NOMO-1 treated with dmso at 0.1 percent for 144 hours (cell line): Measurements from ENCODE around the gene PALLD.
A peak's percentile ranks its signal among the peaks of the same experiment; 100 is the strongest.

Source experiments
- DNase-seq: peaks from one replicate; lab custom pipeline; 2025; ENCODE audit not compliant: unreplicated experiment; lab: John Stamatoyannopoulos, UW

PALLD gene

DNA sequence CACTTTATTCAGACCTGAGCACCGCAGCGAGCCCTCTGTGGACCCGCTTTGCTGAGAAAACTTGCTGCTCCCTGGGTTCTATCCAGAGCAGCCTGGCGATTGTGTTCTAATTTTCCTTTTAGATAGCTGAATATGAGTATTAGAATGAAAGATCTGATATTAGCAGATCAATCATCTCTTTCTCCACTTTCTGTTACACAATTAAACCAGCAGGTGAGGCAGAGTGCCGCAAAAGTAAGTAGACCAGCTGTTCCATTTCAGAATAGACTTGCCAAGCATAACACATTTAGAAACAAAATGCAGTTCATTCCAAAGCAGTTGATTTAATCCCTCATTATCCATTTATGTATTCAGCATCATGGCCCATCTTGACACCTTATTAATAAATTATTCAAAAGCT lies 58.6 kb downstream of the PALLD start:
- DNase-seq, result no peak

DNA sequence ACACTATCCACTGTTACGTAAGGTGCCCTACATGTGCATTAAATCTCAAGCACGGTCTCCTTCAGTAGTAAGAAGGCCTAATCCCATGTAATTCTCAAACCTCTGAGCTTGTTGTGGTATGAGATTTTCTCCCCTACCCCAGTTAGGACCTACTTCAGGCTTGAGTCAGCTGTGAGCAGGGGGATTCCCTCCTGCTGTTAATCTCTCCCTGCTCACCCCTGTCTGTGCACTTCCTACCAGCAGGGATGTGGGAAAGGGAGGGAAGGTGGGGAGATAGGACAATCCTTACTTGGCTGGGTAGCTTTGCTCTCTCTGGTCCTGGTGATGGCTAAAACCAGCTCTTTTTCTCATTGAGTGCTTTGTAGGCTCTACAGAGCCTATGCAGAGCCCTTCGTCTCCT lies 60.8 kb downstream of the PALLD start:
- DNase-seq, result no peak

DNA sequence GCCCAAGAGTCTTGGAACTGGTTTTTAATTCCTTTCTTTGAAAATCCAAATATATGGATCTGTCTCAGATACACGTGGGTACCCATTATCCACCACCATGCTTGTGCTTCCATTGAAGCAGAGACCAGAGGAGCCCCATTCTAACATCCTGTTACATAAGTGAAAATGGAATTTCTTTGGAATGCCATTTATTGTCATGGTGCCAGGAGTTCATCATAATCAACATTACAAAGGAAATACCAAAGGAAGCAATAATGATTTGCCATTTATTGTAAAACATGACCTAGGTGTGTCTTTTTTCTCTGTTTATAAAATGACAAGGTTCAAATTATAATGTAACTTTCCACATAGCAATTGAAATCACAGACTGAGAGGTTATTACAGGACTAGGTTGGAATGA lies 61.7 kb downstream of the PALLD start:
- no peak for DNase-seq

DNA sequence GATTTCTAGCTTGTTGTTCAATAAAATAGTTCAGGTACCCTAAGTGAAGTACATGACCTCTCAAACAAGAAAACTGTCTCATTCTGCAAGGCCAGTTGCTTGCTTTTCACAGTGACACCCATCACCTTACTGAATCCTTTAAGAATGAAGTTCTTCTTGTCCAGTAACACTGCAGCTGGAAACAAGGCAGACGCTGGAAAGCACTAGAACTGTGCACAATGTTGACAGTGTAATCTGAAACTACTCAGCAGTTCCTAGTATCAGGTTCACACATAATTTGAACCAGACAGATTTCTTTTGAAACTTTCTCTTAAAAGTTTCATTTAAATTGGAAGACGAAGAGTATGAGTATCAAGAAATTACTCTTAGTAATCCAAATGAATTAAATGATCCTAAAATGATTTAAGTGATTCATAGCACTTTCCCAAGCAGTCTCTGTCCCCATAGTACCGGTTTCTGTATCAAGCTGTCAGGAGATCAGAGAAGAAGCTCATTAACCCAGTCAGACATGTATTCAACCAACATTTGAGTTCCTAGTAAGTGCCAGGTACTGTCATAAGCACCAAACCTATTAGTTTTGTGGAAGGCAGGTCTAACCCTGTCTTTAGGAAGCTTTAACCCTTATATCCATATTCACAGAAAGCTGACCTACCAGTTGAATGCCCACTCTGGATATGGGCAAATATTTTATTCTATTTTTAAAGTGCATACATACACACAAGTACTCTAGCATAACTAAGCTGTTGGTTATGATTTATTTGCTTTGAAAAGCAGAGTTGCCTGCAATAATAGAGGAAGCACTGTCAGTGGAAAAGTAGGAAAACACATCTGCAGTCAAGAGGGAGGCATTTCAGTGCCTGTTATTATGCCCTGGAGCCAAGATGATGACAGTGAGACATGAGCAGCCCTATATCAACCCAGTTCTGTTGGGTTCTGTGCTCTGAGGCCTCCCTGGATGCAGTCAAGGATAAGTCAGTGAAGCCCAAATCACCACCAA lies 63.6 kb downstream of the PALLD start:
- DNase-seq, result no peak

DNA sequence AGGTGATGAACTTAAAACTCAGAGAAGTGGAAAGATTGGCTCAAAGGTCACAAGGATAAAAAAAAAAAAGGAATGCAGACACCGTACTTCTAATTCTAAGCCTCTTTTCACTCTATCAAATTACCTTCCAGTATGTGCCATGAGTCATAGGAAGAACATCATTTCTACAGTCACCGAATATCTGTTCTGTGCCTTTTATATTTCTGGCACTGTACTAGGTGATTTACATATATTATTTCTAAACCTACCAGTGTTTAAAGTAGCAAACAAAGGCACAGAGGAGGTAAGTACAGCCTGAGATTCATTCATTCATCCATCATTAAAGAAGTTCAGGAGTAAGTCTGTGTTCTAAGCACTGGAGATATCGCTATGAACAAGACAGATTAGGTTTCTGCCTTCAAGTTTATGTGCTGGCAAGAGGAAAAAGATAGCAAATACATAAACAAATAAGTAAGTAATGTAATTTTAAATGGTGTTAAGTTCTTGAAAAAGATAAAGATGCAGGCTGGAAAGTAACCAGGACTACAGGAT lies 65.3 kb downstream of the PALLD start:
- no peak for DNase-seq

DNA sequence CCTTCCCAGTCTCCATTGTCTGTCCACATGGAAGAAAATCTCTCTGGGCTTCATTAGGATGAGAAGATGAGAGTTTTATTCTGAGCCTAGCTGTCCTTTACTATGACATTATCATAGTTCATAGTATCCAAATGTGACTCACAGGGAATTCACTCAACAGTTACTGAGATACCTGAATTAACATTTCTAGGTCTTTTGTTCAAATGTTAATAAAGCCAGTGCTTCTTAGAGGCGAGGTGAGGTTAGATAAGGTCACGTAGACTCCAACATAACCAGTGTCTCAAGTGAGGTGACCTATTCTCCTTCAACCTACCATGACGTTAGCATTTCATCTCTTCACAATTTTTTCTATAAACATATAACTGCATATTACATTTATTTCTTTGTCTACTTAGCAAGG lies 67.2 kb downstream of the PALLD start:
- no peak for DNase-seq

DNA sequence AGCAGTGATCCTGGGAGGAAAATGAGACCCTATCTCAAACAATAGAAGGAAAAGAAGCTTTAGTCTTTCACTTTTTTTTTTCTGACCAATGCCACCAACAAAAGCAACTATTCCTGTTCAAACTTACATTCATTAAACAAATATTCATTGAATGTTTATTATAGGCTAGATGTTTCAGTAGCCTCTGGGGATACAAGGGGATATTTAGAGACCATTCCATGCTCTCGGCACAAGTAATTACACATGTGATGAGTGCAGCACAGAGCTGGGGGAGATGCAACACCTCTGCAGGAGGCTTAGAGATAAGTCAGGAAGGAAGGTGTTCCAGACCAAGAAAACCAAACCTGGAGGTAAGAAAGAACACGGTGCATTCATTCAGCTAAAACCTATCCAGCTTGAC lies 68.3 kb downstream of the PALLD start:
- DNase-seq, result no peak

DNA sequence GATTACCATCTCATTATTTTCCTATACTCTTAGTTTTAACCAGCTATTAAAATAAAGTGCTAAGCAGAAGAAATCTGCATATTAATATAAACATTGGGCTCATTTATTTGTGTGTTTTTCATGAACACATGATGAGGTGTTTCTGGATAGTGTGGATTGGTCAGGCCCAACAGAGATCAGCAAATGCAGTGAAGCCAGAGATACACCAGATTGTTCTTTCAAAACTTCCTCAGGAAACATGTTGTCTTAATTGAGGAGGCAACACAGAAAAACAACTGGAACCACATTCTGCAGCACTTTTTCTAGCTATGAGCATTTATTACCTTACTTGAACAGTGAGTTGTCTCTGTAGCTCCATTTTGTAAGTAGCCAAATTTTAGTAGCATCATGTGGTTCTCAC lies 69.9 kb downstream of the PALLD start:
- no peak for DNase-seq

DNA sequence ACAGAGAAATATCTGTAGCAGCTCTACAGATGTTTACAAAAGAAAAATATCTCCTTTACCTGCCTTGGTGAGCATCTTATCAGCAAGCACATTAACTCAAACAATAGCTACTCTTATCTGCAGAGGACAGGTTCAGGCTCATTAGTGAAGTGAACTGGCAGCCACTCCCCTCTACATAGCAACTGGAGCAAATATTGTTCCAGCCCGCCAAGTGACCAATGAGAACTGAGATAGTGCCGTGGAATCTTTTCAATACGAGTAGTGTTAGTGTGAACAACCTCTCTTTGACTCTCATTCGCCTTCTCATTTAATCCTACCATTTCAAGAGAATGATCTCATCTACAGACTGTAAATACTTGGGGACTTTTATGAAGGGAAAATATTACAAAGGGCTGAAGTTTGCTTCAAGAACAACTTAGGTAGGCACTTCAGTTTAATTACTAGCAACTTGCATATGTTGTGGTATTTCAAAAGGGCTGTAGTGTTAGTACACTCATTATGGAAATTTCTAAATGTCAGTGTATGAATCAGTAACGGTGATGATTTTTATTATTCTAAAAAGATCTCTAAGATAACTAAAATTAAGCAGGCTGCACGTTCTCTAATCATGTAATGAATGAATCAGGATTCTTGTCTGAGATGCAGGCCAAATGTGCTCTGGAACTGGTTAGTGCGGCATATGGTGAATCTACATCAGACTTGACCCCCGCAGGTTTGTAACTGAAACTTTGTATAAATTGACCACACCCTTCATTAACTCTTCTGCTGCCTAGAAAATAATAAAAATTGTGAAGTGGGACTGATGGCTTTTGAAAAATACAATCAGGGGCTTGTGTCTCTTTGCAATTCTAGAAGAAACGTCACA lies 72.4 kb downstream of the PALLD start:
- DNase-seq, result no peak

DNA sequence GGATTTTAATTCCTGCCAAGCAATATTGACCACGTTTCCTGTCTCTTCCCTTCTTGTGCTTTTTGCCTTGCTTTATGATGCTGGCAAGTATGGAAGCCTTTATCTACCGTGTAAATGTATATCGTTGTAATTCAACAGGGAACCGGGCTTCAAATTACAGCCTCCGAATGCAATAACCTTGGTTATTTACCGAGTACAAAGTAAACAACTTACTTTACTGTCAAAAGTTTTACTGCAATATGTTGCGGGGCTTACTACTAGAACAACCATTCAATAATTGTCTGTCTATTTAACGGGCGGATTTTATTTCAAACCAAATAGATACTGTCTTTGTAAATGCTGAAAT lies 73.1 kb downstream of the PALLD start:
- no peak for DNase-seq

DNA sequence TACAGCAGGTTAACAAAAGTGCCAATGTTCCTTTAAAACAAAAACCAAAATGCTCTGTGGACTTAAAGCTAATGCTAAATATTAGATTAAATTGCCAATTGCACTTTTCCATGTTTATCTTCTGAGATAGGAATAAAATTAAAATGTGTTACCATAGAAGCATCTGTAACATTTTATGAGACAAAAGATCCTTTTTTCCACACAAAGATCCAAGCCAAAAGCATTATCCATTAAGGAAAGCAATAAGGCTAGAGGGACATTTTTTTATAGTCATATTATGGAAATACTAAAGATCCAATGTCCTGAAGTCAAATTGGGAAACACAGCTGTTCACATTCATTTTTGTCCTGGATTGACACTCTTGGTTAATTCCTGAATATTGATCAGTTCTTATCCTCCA lies 73.6 kb downstream of the PALLD start:
- DNase-seq, result no peak

DNA sequence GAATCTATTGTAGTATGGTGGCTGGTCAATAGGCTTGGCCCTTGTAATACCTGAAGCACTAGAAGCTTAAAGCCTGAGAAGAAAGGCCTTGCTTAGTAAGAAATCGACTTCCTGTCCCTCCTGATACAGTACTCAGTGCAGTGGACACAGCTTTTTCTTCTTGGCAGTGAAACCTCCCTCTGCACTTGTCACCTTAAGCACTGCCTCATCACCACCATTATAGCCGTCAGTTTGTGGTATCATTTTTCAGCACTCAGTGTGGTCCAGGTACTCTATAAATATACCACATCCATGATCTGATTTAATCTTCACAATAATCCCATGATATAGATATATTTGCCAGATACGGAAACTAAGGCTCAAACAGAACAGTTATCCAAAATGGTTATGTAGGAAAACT lies 75.2 kb downstream of the PALLD start:
- DNase-seq, result no peak

DNA sequence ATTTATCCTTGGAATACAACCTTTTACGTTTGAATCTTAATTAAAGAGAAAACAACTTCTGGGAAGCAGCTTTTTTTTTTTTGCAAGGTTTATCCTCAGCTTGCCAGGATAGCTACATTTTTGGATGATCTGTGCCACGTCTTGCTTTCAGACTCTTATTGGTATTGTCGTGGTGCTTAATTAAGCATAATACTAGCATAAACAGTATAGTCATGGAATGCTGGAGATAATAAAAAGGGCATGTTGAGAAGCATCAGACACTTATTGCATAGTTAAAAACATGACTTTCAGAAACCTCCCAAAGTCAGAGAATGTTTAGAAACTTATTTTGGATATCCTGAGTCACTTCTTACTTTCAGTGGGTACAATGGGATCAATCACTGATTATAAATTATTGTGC lies 77.0 kb downstream of the PALLD start:
- no peak for DNase-seq

DNA sequence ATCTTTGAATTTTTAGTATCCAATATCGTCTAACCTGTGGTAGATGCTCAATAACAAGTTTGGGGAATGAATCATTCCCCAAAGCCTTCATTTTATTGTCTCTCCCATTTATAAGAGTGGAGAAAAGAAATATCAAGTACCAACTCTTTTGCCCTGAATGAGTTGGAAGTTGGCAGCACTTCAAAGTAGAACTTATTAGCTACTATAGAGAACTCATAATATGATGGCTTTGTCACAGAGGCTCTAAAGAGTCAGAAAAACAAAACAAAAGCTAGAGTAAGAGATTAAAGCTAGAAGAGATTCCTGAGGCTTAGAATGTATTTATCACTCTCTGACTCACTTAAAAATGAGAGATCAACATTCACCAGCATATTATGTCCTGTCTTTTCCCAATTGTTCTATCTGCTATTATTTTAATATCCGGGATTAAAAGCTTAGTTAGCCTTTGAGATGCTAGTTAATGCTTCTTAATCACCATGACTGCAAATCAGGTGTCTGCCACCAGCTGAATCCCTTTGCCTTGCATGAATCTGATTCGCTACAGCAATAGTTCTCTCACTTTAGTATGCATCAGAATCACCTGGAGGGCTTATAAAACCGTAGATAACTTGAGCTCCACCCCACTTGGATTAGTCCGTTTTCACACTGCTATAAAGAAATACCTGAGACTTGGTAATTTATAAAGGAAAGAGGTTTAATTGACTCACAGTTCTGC lies 77.9 kb downstream of the PALLD start:
- DNase-seq, result no peak

DNA sequence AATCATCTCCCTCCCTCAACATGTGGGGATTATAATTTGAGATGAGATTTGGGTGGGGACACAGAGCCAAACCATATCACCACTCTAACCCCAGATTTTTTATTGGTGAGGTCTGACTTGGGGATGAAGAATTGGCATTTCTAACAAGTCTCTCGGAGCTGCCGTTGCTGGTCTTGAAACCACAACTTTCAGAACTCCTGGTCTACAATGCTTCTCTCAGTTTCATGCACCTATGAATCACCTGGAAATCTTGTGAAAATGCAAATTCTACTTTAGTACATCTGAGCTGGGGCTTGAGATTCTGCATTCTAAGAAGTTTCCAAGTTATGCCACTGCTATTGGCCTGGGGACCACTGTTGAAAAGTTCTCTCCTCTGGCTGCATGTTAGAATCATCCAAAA lies 78.6 kb downstream of the PALLD start:
- DNase-seq, result no peak

DNA sequence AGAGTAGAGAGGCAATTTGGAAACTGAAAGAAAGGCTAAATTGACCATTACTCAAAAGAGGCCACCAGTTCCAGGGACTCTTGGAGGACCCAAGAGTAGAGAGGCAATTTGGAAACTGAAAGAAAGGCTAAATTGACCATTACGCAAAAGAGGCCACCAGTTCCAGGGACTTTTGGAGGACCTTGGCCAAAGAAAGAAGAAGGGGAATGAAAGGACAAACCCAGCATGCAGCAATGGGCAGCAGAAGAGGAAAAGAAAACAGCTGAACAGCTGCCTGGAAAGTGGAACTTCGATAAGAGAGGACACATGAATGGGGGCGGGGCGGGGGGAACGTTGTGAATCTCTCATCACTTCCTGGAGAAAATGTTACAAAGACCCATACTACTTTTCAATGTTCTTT lies 80.8 kb downstream of the PALLD start:
- DNase-seq, result no peak

DNA sequence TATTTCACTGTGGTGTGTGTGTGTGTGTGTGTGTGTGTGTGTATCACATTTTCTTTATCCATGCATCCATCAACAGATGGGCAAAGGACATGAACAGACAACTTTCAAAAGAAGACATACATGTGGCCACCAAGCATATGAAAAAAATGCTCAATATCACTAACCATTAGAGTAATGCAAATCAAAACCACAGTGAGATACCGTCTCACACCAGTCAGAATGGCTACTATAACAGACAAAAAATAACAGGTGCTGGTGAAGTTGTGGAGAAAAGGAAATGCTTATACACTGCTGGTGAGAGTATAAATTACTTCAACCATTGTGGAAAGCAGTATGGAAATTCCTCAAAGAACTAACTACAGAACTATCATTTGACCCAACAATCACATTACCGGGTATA lies 83.4 kb downstream of the PALLD start:
- no peak for DNase-seq

DNA sequence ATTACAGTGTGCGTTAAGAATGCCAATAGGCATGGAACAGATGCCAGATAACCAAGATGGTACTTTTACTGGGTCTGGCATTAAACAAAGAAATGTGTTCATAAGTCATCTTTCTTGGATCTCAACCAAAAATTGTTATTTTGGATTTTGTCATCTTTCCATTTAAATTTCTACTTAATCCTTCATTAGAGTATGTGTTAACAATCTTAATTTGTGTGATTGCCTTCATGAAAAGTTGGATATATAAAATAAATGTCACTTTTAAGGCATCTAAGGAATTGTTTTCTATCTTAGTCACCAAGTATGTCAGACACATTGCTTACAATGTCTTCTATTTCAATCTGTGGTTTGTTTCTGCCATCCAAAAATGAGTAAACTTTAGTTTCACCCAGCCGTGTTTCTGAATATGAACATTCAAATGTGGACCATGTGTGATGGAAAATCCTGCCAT lies 87.5 kb downstream of the PALLD start:
- no peak for DNase-seq

DNA sequence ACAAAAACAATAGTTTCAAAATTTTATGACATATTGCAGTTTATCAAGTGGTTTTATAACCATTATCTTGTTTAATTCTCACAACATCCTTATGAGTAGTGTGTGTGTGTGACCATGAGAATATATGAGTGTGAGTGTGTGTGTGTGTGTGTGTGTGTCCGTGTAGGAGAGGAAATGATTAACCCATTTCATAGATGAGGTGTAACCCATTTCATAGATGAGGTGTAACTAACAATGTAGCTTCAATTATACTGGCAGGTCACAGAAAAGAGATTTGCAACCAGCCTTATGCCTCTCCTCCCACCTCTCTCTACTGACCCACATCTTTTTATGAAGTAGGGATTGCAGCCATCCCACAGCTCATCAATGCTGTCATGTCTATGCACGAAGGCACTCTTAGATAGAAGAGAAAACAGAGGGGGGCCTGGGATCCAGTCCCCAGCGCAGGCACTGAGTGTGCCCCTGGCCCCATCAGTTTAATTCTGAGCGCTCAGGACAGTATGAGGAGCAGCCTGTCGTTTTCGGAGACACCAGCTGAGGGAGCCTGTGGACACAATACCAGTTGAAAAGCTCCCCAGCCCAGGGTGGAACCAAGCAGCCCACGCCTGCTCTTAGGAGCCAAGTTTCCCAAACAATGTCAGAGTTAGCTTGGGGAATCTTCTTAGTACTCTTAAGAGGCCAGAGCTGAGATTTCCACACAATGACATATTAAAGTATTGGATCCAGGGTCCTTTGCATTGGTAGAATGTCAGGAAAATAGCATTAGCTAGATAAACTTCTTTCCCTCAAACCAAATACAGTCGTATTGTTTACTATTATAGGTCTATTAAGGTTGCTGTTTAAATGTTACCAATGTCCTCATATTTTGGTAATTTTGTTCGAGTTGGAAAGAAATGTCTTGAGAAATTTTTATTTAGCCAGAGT lies 88.6 kb downstream of the PALLD start:
- DNase-seq, result peak; percentile 22

DNA sequence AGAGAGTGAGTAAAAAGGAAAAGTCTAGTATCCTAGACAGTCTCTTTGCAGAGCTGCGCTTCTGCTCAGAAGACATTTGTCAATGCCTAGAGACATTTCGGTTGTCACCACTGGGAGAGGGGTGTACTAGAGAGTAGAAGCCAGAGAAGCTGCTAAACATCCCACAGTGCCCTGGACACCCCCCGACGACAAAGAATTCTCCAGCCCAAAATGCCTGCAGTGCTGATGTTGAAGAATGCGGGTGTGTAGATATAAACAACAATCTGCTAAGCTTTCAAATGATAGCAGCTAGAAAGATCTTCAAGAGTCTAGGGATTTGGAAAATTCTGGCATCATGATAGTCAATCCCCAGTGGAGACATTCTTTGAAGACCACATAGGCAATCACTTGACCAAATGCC lies 90.1 kb downstream of the PALLD start:
- DNase-seq, result no peak
